Effector memory CD4-positive, alpha-beta T cell (primary cell): ENCODE results near the gene KLHL42.
A peak's percentile ranks its signal among the peaks of the same experiment; 100 is the strongest.

Experiments used
- DNase-seq, 3 donors: peaks; one replicate each; pipeline ENCODE4 v3.0.0-alpha.2; 2020
- H3K27ac ChIP-seq: 2 replicates; pipeline ENCODE4 v1.7.0; 2013; ENCODE audit warnings: mild to moderate bottlenecking, low read length, moderate library complexity; ENCODE audit not compliant: insufficient read depth, poor library complexity, severe bottlenecking
- H3K27me3 ChIP-seq: replicated peaks from 2 replicates; pipeline ENCODE4 v1.7.0; 2013; ENCODE audit warnings: mild to moderate bottlenecking, low read length; ENCODE audit not compliant: insufficient read depth, control insufficient read depth, poor library complexity, severe bottlenecking
- H3K36me3 ChIP-seq: 2 replicates; pipeline ENCODE4 v1.7.0; 2013; ENCODE audit warnings: mild to moderate bottlenecking, low read length, moderate library complexity; ENCODE audit not compliant: control insufficient read depth, insufficient read depth
- H3K4me1 ChIP-seq: 2 replicates; pipeline ENCODE4 v1.7.0; 2013; ENCODE audit warnings: low read length, mild to moderate bottlenecking; ENCODE audit not compliant: control insufficient read depth, insufficient read depth, poor library complexity, severe bottlenecking
- H3K4me3 ChIP-seq: 2 replicates; pipeline ENCODE4 v1.7.0; 2013; ENCODE audit warnings: low read length, low read depth, mild to moderate bottlenecking; ENCODE audit not compliant: insufficient read depth, poor library complexity, severe bottlenecking
- H3K9me3 ChIP-seq: 2 replicates; pipeline ENCODE4 v1.7.0; 2013; ENCODE audit warnings: mild to moderate bottlenecking, low read length, moderate library complexity; ENCODE audit not compliant: control insufficient read depth

The KLHL42 gene

DNA sequence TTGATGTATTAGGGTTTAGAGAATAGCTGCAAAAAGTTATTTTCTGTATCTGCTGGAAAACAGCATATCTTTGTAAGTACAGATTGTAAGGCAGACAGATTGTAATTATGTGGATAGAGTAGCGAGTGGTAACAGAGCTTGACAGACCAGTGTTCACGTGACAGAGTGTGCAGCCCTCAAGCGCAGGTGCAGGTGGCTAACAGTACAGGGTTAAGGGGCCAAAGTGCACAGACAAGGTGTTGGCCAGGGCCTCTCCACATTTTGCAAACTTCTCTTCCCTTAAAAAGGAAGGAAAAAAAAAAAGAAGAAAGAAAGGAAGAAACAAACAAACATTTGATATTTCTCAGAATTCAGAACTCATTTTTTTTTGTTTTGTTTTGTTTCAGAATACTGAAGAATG lies 25.2 kb upstream of the KLHL42 start:
- Histone ChIP-seq H3K27ac (no peak overlapping the region), H3K36me3 (peaks cover 16% of the 10 kb centered on the region), H3K4me3 (no peak overlapping the region), H3K27me3 (no peaks in the 10 kb centered on the region), H3K9me3 (no peaks in the 10 kb centered on the region), H3K4me1 (no peaks in the 10 kb centered on the region)
- DNase-seq = no peak

DNA sequence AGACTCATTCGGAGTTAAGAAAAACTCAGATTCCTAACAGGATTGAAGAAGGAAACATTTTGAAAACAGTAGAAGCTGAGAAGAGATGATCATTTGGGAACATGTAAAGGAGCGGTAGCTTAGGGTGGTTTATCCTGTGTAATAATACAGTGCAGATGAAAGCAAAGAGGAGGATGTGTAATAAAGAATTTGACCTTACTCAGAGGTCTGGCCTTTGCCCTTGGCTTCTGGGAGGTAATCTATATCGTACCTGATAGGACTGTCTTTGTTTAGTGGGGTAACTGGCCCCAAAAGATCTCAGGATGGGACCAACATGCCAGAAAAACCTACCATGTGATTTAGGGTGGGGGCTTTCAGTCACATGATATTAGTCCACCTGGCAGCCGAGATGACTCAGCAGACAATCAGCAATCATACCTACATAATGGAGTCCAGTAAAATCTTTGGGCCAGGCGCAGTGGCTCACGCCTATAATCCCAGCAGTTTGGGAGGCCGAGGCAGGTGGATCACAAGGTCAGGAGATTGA lies 23.3 kb upstream of the KLHL42 start:
- peaks cover 16% of the 10 kb centered on the region for H3K36me3 ChIP-seq
- H3K9me3 ChIP-seq = no peaks in the 10 kb centered on the region
- no peaks in the 10 kb centered on the region for H3K4me1 ChIP-seq
- no peak overlapping the region for H3K27ac ChIP-seq
- no peak overlapping the region for H3K4me3 ChIP-seq
- no peaks in the 10 kb centered on the region for H3K27me3 ChIP-seq
- DNase-seq = no peak

DNA sequence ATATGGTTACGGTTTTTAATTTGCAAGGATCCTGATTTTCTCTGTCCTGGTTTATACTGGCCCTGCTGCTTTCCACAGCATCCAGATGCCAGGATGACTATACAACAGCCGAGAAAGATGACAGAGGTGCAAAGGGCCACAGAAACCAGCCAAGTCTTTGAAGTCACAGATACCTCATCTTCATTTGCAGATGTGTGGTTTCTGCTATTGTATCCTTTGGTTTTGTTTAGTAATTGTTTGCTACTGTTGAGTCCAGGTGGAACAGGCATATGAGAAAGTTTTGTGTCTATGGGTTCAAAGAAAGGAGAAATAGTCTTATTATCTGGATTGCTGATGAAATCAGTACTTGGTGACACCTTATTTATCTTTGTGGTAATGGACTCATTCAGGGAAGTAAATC lies 17.3 kb upstream of the KLHL42 start:
- DNase-seq = no peak
- Histone ChIP-seq H3K4me1 (no peaks in the 10 kb centered on the region), H3K27me3 (no peaks in the 10 kb centered on the region), H3K9me3 (no peaks in the 10 kb centered on the region), H3K27ac (no peak overlapping the region), H3K36me3 (no peaks in the 10 kb centered on the region), H3K4me3 (no peak overlapping the region)

DNA sequence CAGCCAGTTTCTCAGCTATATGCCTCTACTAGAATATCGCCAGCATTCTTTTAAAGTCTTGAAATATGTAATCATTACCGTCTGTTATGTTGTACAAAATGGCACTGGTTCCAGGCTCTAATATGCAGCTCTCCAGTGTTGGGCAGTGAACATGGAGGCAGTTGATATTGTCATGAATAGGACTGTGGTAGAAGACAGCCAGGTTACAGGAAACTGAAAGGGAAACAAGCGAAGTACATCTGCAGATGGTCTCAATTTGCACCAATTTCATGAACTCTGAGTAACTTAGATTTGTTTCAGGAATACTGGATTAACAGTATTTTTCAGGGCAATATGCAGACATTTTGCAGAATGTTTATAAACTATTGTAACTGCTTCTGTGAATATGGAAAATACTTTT lies 13.4 kb upstream of the KLHL42 start:
- no peak for DNase-seq
- no peak overlapping the region for H3K4me3 ChIP-seq

DNA sequence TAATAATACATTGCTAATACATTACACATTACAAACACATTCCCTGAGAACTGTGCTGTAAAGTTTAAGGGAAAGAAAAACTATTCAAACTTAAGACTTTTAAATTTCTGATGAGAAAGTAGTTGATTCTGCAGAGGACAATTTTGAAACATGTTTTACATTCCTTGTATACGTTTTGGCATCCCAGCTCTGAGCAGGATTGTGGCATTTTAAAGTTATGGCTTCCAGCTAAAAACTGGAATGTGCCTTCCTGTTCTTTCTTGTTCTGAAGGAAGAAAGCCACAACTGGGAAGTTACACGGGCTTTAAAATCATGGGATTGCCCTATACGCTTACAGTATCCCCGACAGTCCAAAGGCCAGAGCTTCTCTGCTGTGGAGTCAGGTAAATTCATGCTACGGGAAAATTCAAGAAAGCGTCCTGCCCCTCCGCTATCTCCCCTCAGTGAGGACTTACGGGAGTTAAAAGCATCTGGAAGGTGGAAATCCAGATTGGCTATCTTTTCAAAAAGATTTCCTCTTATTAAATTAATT lies 10.8 kb upstream of the KLHL42 start:
- Histone ChIP-seq H3K4me1 (no peaks in the 10 kb centered on the region), H3K27ac (no peak overlapping the region), H3K4me3 (no peak overlapping the region), H3K9me3 (no peaks in the 10 kb centered on the region), H3K36me3 (no peaks in the 10 kb centered on the region), H3K27me3 (no peaks in the 10 kb centered on the region)
- no peak for DNase-seq

More for the DNA sequence above, 13.4 kb upstream of the KLHL42 start:
- Histone ChIP-seq H3K27me3 (no peaks in the 10 kb centered on the region), H3K27ac (no peak overlapping the region), H3K9me3 (no peaks in the 10 kb centered on the region), H3K4me1 (no peaks in the 10 kb centered on the region), H3K36me3 (no peaks in the 10 kb centered on the region)

DNA sequence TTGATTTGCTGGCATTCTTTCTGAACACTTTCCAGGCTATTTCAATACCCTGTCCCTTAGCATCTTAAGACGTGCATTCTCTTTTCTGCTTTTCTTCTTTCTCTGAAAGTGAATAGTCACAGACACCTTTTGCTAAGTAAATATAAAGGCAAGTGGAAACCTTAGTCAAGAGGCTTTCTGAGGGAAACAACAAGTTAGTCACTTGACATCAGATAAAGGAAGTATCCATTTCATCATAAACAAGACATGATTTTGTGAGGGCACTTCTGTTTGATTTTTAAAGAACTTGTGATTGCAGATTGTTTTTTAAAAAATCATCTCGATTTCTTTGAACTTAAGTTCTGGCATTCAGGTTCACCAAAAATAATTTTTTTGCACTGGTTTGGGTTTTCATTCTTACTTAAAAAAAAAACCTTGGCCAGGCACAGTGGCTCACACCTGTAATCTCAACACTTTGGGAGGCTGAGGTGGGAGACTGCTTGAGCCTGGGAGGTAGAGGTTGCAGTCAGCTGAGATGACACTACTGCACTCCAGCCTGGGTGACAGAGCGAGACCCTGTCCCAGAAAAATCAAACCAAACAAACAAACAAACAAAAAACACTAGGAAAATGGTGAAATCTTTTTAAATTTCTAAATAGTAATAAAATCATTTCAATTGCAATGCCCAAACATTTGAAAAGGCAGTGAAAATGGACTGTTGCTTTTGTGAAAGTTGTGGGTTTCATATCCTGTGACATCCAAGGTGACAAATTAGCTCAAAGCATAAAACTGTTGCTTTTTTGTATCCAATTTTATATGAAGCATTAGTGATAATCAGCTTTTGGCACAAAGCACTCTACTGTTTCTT lies 8.3 kb upstream of the KLHL42 start:
- Histone ChIP-seq H3K9me3 (no peaks in the 10 kb centered on the region), H3K27ac (no peak overlapping the region), H3K4me1 (no peaks in the 10 kb centered on the region), H3K27me3 (no peaks in the 10 kb centered on the region), H3K4me3 (no peak overlapping the region), H3K36me3 (no peaks in the 10 kb centered on the region)
- DNase-seq = no peak

DNA sequence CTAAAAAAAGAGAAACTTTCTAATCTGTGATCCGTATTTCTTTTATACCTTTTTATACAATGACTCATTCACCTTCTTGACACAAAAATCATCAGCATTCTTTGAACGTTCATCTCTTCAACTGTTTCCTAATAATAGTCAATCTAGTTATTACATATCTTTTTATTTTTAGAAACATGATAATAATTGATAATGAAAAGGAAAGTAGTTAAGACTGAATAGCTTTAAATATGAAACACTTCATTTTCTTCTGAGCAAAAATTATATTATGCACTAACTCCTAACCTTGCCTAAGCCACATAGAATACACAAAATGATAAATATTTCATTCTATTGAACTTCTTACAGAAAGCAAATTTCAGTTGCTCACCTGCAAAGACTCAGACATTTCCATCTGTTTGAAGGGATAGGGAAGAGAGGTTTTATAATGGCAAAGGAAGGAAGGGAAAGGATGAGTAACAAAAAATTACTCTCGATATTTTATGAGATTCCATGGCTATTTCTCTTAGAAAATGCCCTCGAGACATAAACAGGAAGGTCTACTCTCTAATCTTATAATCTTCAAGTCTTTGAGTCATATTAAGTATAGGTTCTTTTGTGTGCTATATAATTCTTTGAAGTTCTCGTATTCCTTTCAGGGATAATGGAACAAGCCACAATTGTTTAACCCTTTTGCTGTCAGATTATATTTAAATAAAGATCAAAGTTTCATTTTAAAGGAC lies 7.5 kb upstream of the KLHL42 start:
- no peak overlapping the region for H3K27ac ChIP-seq

DNA sequence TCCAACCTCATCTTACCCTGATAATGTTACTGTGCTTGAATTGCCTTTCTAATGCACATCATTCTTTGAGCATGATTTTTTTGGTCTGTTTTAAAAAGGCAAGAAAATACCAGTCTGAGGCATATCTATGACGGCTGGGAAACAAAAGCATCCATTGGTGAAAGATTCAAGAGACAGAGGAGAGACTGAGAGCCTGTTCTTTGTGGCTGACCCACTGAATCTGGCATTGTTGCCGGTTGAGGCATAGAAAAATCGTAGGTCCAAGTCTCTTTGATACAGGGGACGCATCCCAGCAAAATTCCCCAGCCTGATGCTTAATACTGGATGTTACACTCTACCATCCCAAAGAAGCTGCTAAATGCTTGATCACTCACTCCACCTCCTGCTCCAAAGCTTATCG lies 2.9 kb upstream of the KLHL42 start:
- DNase-seq = no peak
- Histone ChIP-seq H3K27ac (no peak overlapping the region), H3K9me3 (no peaks in the 10 kb centered on the region), H3K27me3 (no peaks in the 10 kb centered on the region), H3K4me3 (no peak overlapping the region), H3K36me3 (no peaks in the 10 kb centered on the region), H3K4me1 (peaks cover 14% of the 10 kb centered on the region)

More for the DNA sequence above, 7.5 kb upstream of the KLHL42 start:
- H3K36me3 ChIP-seq = no peaks in the 10 kb centered on the region
- no peaks in the 10 kb centered on the region for H3K27me3 ChIP-seq
- no peak for DNase-seq
- no peak overlapping the region for H3K4me3 ChIP-seq
- no peaks in the 10 kb centered on the region for H3K4me1 ChIP-seq
- no peaks in the 10 kb centered on the region for H3K9me3 ChIP-seq

DNA sequence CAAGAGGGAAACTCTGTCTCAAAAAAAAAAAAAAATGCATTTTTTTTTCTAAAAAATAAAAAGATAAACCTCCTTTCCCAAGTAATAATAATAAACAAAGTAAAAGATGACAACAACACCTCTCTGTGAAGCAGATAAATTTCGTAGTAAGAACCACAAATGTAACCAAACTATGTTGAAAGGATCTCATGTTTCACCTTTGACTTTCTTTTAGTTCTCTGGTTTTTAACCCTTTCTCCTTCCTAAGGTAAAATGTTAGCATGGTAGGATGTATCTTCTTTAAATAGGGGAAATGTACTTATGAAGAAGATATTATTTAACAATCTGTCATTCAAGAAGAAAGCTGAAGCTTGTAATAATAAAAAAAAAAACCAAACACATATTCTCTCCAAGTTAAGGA lies 1.8 kb upstream of the KLHL42 start:
- DNase-seq = no peak

DNA sequence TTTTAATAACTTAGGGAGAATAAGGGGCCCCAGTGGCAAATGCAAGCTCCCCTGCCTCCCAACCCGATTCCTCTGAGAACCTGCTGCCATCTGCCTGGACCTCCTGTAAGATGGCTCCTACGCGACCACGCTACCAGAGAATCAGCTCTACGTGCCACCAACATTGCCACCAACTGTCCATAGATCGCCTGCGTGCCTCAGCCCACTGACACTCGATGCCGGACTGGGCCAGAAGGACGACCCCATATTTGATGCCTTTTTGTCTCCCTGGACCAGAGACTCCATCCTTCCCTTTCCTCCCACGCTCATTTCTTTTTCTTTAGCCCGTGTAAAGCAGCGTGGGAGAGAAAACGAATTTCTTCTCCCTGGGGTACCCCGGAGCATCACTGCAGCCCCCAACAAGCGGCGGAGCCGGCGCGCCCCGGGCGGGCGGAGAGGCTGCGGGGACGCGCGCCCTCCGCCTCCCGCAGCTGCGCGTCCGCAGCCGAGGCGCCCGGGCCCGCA lies 565 bp upstream of the KLHL42 start:
- Histone ChIP-seq H3K36me3 (no peaks in the 10 kb centered on the region), H3K27me3 (no peaks in the 10 kb centered on the region), H3K27ac (peak overlapping the region; percentile 63), H3K9me3 (no peaks in the 10 kb centered on the region), H3K4me1 (peaks cover 17% of the 10 kb centered on the region), H3K4me3 (peak overlapping the region; percentile 78)
- no peak for DNase-seq

More for the DNA sequence above, 1.8 kb upstream of the KLHL42 start:
- H3K27me3 ChIP-seq = no peaks in the 10 kb centered on the region
- H3K9me3 ChIP-seq = no peaks in the 10 kb centered on the region
- no peak overlapping the region for H3K27ac ChIP-seq
- H3K4me1 ChIP-seq = peaks cover 17% of the 10 kb centered on the region
- H3K36me3 ChIP-seq = no peaks in the 10 kb centered on the region
- no peak overlapping the region for H3K4me3 ChIP-seq
